Left lung (tissue), 10 donors: ENCODE results near the gene ETV6. TPM values are rescaled to one million over a fixed set of nuclear protein-coding genes. Genes with fewer than 3 reads are reported as not detected.

Source experiments
- ATAC-seq: fragments of 200-7000 bp; cut with Tn5 transposase; one replicate; pipeline ENCODE4 v1.9.1; 2020; ENCODE audit warnings: moderate library complexity
- DNase-seq, 4 donors: peaks; one replicate each; pipeline ENCODE4 v3.0.0-alpha.2; 2013 to 2020
- H3K27ac ChIP-seq, 2 donors: fragments of 200-600 bp; sonication (generic) in 1 of 2; one replicate each; pipeline versions ENCODE4 v1.5.0 to v1.8.0; 2020 to 2021
- H3K27me3 ChIP-seq, 2 donors: fragments of 200-600 bp; sonication (generic) in 1 of 2; one replicate each; pipeline versions ENCODE4 v1.5.0 to v1.8.0; 2020 to 2021
- H3K36me3 ChIP-seq, 2 donors: fragments of 200-600 bp; sonication (generic) in 1 of 2; one replicate each; pipeline versions ENCODE4 v1.5.0 to v1.8.0; 2020 to 2021
- H3K4me1 ChIP-seq, 2 donors: fragments of 200-600 bp; one replicate each; pipeline ENCODE4 v1.8.0; 2021
- H3K4me3 ChIP-seq, 2 donors: fragments of 200-600 bp; sonication (generic) in 1 of 2; one replicate each; pipeline versions ENCODE4 v1.5.0 to v1.8.0; 2020 to 2021; ENCODE audit warnings: mild to moderate bottlenecking in 1 of 2
- H3K9me3 ChIP-seq, 2 donors: fragments of 200-600 bp; sonication (generic) in 1 of 2; one replicate each; pipeline versions ENCODE4 v1.5.0 to v1.8.0; 2020 to 2021
- CTCF ChIP-seq, 2 donors: fragments of 200-600 bp; sonication (generic) in 1 of 2; IDR thresholded peaks; one replicate each; pipeline versions ENCODE4 v1.5.0 to v1.8.0; 2021; ENCODE audit warnings: antibody characterized with exemption in 2 of 2
- intact Hi-C, 2 donors: fragments of 100-400 bp; cut with DNase I; formaldehyde crosslinking; loops; one replicate each; pipeline versions ENCODE4 v1.11.2 to v1.14.2; 2022
- polyA plus RNA-seq, 6 donors: library from polyadenylated mRNA; unstranded; fragments of 120-200 nt; gene quantifications; one replicate each; pipeline ENCODE4 v1.2.1, GENCODE V29; 2013; ENCODE audit not compliant: insufficient read length in 6 of 6
- total RNA-seq, 2 donors: library from RNA; stranded (reverse); fragmentation: NEBNext Ultra II Directional; extraction: Animal tissue kit (Norgen Biotek cat#: 25700); gene quantifications; one replicate each; pipeline ENCODE4 v1.2.1, GENCODE V29; 2021
- donor health status: DM: no; HTN: yes; CAD: no.
- donor health status: DM: no; HTN: no; CAD: no.

The ETV6 gene
- total and polyA plus RNA-seq, 8 donors: 16.0 to 44.7 (median 17.1) TPM

GRCh38 chr12:11814374-11814773 lies 164.9 kb downstream of the ETV6 start:
- peaks cover 0 to 4% of the 10 kb centered on the region in 2 donors for H3K36me3 ChIP-seq
- intact Hi-C loops: no loop called here
- no peaks in the 10 kb centered on the region for H3K27me3 ChIP-seq
- DNase-seq: no peak
- no peaks in the 10 kb centered on the region for H3K9me3 ChIP-seq
- ATAC-seq: no peak
- peaks cover 36 to 66% of the 10 kb centered on the region in 2 donors for H3K4me1 ChIP-seq
- TF ChIP-seq CTCF (IDR thresholded peaks at IDR 0.05): no peak
- H3K27ac ChIP-seq: peak overlapping the region; percentile 74 to 79
- no peak overlapping the region for H3K4me3 ChIP-seq

- no peak overlapping the region for H3K4me3 ChIP-seq
- H3K36me3 ChIP-seq: peaks cover 0 to 5% of the 10 kb centered on the region in 2 donors
- intact Hi-C loops: no loop called here
- no peaks in the 10 kb centered on the region for H3K27me3 ChIP-seq
- no peak for ATAC-seq
- H3K27ac ChIP-seq: no peak overlapping the region
- peaks cover 36 to 56% of the 10 kb centered on the region in 2 donors for H3K4me1 ChIP-seq
- no peak for TF ChIP-seq CTCF (IDR thresholded peaks at IDR 0.05)
- no peaks in the 10 kb centered on the region for H3K9me3 ChIP-seq
- no peak for DNase-seq
Measured at GRCh38 chr12:11815397-11815796, 165.9 kb downstream of the ETV6 start.

GRCh38 chr12:11819643-11820042 lies 170.2 kb downstream of the ETV6 start:
- H3K4me1 ChIP-seq: peaks cover 12 to 39% of the 10 kb centered on the region in 2 donors
- H3K9me3 ChIP-seq: no peaks in the 10 kb centered on the region
- H3K27ac ChIP-seq: no peak overlapping the region
- no peak for ATAC-seq
- intact Hi-C loops: no loop called here
- no peak for TF ChIP-seq CTCF (IDR thresholded peaks at IDR 0.05)
- no peak overlapping the region for H3K4me3 ChIP-seq
- H3K27me3 ChIP-seq: no peaks in the 10 kb centered on the region
- DNase-seq: no peak
- H3K36me3 ChIP-seq: peaks cover 0 to 5% of the 10 kb centered on the region in 2 donors

- intact Hi-C loops: no loop called here
- Histone ChIP-seq H3K27me3 (no peaks in the 10 kb centered on the region), H3K4me3 (no peak overlapping the region), H3K36me3 (peaks cover 0 to 5% of the 10 kb centered on the region in 2 donors), H3K9me3 (no peaks in the 10 kb centered on the region), H3K27ac (no peak overlapping the region), H3K4me1 (peaks cover 10 to 30% of the 10 kb centered on the region in 2 donors)
- TF ChIP-seq CTCF (IDR thresholded peaks at IDR 0.05): no peak
- DNase-seq: no peak
- no peak for ATAC-seq
Measured at GRCh38 chr12:11820476-11820875, 171.0 kb downstream of the ETV6 start.

GRCh38 chr12:11821386-11822080 lies 172.1 kb downstream of the ETV6 start:
- Histone ChIP-seq H3K27me3 (no peaks in the 10 kb centered on the region), H3K36me3 (peaks cover 0 to 10% of the 10 kb centered on the region in 2 donors), H3K4me1 (peaks cover 10 to 36% of the 10 kb centered on the region in 2 donors), H3K4me3 (no peak overlapping the region), H3K27ac (peak overlapping the region in 1 of 2 donors; percentile 75), H3K9me3 (no peaks in the 10 kb centered on the region)
- intact Hi-C loops: no loop called here
- no peak for ATAC-seq
- no peak for DNase-seq
- no peak for TF ChIP-seq CTCF (IDR thresholded peaks at IDR 0.05)
